NCI-H1417 treated with DMSO at 0.1 percent for 48 hours (cell line): Measurements from ENCODE around the gene COL4A6.
"Not testable (repeated sequence)": the region's sequence is repeated elsewhere in the genome, so short reads cannot be mapped to it uniquely, and the experiment has no call there.

ENCODE experiments used
- DNase-seq: peaks from one replicate; lab custom pipeline; 2025; lab: John Stamatoyannopoulos, UW

COL4A6 gene

GRCh38 chrX:108399418-108400165 lies 38.6 kb downstream of the COL4A6 start:
- no peak for DNase-seq

DNA sequence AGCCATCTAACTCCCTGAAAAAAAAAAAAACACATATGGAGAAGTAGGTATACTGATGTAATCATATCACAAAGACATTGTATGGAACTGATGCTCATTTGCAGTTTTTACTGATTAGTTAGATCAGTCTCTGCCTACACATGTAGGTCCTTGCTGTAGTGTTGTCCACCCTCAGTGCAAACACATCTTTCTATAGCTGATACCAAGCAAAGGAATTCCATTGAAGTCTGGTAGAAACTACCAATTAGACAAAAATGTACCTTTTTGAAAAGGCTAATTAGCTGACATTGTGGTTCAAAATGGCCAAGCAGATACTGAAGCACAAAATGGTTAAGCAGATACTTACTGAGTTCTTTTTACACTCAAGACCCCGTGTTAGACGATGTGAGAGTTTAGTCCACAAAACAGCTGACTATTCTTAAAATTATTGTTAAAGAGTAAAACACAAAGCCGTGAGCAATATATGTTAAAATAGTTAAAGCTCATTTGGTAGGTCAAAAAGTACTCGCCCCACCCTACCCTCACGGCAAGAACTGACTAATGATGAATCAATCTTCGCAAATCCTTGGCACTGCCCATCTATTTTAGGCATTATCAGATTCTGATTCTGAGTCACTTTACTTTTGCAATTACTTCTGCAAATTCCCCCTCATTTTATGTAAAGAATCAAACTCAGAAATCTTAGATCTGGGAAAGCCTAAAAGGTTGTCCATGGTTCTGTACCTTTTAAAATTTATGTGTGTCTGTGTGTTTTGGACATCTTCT lies 40.4 kb downstream of the COL4A6 start:
- no peak for DNase-seq

- no peak for DNase-seq
Measured at GRCh38 chrX:108396986-108397385, 41.2 kb downstream of the COL4A6 start.

DNA sequence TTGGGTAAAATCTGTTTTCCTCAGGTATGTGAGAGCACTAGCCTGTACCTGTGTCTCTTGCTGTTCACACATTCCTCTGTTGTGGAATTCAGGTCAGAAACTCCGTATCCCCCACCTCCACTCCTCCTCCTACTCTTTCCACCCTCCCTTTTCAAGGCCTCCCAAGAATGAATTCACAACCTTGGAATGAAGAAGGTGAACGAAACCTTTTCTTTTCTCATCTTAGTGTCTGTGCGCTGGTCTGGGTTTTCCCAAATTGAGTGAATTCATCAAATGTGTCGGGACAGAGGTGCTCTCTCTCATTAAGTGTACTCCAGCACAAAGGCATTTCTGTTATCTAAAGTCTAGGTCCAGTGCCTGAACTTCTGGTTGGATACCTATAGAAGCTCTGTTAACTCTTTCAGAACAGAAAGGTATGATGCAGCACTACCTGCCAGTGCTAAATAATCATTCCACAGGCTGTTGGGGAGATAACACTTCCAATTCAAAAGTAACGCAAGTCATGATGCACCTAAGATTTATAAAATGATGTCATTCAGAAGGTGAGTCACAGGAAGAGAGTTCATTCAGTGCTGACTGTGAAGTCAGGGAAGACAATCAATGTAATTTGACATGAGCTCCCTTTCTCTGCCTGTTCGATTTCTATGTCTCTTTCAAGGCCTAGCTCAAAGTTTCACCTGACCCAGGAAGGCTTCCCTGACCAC lies 41.9 kb downstream of the COL4A6 start:
- DNase-seq: no peak

DNA sequence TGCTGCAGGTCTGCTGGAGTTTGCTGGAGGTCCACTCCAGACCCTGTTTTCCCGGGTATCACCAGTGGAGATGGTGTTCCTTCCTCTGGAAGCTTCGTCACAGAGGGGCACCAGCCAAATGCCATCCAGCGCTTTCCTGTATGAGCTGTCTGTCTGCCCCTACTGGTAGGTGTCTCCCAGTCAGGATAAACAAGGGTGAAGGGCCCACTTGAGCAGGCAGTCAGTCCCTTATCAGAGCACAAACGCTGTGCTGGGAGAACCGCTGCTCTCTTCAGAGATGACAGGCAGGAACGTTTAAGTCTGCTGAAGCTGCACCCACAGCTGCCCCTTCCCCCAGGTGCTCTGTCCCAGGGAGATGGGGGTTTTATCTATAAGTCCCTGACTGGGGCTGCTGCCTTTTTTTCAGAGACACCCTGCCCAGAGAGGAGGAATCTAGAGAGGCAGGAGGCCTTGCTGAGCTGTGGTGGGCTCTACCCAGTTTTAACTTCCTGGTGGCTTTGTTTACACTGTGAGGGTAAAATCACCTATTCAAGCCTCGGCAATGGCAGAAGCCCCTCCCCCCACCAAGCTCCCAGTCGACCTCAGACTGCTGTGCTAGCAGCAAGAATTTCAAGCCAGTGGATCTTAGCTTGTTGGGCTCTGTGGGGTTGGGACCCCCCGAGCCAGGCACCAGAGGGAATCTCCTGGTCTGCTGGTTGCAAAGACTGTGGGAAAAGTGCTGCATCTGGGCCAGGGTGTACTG lies 47.1 kb downstream of the COL4A6 start:
- DNase-seq: not testable (repeated sequence)

GRCh38 chrX:108384783-108385182 lies 53.4 kb downstream of the COL4A6 start:
- no peak for DNase-seq

DNA sequence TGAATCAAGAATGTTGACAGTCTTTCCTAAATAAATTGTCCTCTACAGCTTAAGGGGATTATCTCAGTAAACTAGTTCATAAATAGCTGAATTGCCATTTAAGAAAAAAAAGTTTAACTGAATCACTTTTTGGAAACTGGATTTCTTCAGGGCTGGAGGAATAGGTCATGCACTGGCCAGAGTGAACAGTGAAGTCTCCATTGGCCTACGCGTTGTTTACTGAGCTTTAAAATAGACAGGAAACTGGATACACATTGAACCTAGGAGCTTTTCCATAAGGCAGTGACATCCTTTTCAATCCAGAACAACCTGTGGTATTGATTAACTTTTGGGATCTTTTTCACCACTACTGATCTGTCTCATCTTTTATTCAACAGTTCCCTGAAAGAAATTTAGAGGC lies 58.0 kb downstream of the COL4A6 start:
- DNase-seq: no peak

DNA sequence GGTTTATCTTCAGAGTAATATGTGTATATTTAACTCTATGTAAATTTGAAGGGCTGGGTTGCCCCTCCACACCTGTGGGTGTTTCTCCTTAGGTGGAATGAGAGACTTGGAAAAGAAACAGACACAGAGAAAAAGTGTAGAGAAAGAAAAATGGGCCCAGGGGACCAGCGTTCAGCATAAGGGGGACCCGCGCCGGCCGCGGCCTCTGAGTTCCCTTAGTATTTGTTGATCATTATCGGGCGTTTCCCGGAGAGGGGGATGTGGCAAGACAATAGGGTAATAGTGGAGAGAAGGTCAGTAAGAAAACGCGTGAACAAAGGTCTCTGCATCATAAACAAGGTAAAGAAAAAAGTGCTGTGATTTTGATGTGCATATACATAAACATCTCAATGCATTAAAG lies 61.4 kb downstream of the COL4A6 start:
- not testable (repeated sequence) for DNase-seq

DNA sequence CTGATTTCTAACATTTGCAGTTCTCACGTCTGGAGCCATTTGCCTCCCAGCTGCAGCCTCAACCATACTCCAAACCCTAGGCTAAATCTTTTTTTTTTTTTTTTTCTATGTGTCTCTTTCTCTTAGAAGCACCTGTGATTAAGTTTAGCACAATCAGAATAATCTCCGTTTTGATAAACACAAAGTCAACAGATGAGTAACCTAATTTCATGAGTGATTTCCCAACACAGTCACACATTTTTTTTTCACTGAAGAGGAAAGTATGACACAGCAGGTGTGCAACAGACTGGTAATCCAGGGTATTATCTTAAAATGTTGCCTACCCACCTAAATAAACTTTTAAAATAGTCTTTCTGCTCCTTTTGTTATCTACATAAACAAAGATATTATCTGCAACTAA lies 62.6 kb downstream of the COL4A6 start:
- DNase-seq: not testable (repeated sequence)

- DNase-seq: no peak
Measured at GRCh38 chrX:108366644-108367406, 71.4 kb downstream of the COL4A6 start.

- no peak for DNase-seq
Measured at GRCh38 chrX:108362026-108362425, 76.2 kb downstream of the COL4A6 start.

DNA sequence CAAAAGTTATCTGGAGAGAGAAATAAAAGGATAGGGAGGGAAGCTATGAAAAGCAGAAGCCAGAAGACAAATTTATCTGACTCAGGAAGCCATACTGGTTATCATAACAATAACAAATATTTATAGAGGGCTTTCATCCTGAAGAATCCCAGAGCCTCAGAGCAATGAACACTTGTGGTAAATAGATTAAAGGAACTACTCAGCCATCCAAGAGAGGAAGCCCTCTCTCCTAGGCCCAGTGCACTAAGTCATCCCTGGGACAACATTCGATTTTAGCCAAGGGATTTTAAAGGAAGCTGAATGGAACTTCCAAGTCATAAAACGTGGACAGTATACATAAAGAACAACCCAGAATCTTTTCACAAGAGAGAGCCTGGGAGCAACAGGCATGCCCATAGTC lies 76.9 kb downstream of the COL4A6 start:
- DNase-seq: no peak

GRCh38 chrX:108359806-108360602 lies 78.2 kb downstream of the COL4A6 start:
- no peak for DNase-seq

- DNase-seq: no peak
Measured at GRCh38 chrX:108353452-108353851, 84.8 kb downstream of the COL4A6 start.

DNA sequence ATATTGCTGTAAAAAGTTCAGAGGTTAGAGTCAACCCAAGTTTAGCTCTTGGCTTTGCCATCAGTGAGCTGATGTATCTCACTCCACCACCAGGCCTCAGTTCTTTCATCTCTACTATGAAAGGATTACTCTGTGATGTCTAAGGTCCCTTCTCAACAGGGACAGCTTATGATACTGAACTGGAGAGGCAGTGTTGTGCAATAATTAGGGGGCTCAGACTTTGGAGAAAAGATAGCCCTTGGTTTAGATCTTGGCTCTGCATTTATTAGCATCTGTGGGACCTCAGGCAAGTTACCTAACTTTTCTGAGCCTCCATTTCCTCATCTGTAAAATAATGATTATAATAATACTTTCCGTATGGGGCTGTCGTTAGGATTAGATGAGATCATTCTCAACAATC lies 89.0 kb downstream of the COL4A6 start:
- DNase-seq: no peak

- DNase-seq: no peak
Measured at GRCh38 chrX:108348525-108348924, 89.7 kb downstream of the COL4A6 start.

DNA sequence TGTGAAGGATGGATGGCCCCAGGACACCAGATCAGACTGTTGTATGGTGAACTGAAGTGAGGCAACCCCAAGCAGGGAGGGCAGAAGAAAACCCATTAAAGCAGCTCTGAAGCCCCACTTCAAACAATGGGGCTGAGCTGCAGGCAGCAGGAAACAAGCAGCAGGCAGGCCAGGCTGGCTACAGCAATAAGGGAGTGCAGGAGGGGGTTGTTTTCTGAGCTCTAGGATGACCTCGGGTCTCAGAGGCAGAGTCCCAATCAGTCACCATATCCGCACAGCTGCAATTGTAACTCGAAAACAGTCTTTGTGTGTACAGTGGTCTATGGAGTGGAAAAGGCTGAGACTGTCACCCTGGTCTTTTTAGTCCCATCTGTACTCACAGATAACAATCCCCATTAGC lies 90.4 kb downstream of the COL4A6 start:
- no peak for DNase-seq

DNA sequence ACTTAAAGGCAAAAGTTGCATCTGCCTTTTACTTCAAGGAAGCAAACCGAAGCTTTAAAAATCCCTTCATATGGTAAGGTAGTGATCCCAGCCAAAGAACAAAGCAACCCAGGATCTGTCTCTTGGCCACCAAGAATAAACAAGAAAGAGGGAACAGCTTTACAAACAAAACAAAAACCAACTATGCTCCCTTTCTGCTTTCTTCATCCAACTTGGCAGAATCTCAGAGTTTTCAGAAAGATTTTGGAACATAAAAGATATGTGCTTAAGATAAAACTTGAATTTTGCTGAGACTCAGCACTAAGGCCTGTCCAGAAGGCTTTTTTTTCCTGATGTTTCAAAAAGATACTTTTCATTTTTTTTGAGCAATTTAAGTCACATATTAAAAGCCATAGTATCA lies 94.0 kb downstream of the COL4A6 start:
- no peak for DNase-seq

DNA sequence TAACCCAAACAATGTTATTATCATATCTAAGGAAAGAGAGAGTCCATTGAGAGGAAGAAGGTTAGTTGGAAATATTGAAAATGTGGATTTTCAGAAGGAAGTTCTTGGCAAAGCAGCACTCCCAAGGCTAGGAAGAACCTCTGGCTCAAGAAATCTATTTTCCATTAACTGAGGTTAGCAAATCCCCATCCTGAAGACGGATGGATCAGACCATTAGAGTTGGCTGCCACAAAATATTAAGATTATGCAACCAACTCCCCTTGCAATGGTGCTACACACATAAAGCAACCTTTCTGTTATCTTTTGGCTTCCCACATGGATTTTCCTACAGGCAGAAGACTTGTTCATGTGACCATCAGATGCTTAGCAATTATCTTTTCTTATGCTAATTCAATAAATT lies 96.3 kb downstream of the COL4A6 start:
- no peak for DNase-seq

DNA sequence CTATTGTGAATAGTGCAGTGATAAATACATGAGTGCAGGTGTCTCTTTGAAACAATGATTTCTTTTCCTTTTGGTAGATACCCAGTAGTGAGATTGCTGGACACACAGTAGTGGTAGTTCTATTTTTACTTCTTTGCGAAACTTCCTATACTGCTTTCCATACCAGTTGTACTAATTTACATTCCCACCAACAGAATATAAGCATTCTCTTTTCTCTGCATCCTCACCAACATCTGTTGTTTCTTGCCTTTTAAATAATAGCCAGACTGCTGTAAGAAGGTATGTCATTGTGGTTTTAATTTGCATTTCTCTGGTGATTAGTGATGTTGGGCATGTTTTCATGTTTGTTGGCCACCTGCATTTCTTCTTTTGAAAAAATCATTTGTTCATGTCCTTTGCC lies 105.9 kb downstream of the COL4A6 start:
- DNase-seq: no peak
